ENCODE results near the gene METTL9.
"Not testable (repeated sequence)": the region's sequence is repeated elsewhere in the genome, so short reads cannot be mapped to it uniquely, and the experiment has no call there.

Gene METTL9

GRCh38 chr16:21690967-21691366, 91.6 kb downstream of the METTL9 start:
- H3K79me2 ChIP-seq (ENCODE audit: control insufficient read depth, insufficient read depth, low read length, unreplicated experiment); H3K4me3 ChIP-seq (ENCODE audit: low read depth, low read length); H3K36me3 ChIP-seq (ENCODE audit: insufficient read depth, low read length); H2AFZ ChIP-seq (ENCODE audit: low read length, unreplicated experiment); H3K27ac ChIP-seq (ENCODE audit: low read depth, low read length); H3K4me1 ChIP-seq (ENCODE audit: control insufficient read depth, insufficient read depth, low read length, unreplicated experiment): not testable (repeated sequence)
- peaks cover 30% of the 10 kb centered on the region for H3K27me3 ChIP-seq (ENCODE audit: insufficient read depth, low read length)

- Histone ChIP-seq H3K79me2 (ENCODE audit: control insufficient read depth, insufficient read depth, low read length, unreplicated experiment) (no peaks in the 10 kb centered on the region), H2AFZ (ENCODE audit: low read length, unreplicated experiment) (no peak overlapping the region), H3K27ac (ENCODE audit: low read depth, low read length) (no peak overlapping the region), H3K4me3 (ENCODE audit: low read depth, low read length) (no peak overlapping the region), H3K4me1 (ENCODE audit: control insufficient read depth, insufficient read depth, low read length, unreplicated experiment) (no peaks in the 10 kb centered on the region), H3K27me3 (ENCODE audit: insufficient read depth, low read length) (peaks cover 7% of the 10 kb centered on the region; the same call in 1 of the 2 replicates), H3K36me3 (ENCODE audit: insufficient read depth, low read length) (no peaks in the 10 kb centered on the region)
Observed at GRCh38 chr16:21694609-21695008, 95.2 kb downstream of the METTL9 start.

- no peak overlapping the region for H2AFZ ChIP-seq (ENCODE audit: low read length, unreplicated experiment)
- no peaks in the 10 kb centered on the region; the same call in 1 of the 2 replicates for H3K27me3 ChIP-seq (ENCODE audit: insufficient read depth, low read length)
- H3K4me3 ChIP-seq (ENCODE audit: low read depth, low read length): no peak overlapping the region
- no peaks in the 10 kb centered on the region for H3K79me2 ChIP-seq (ENCODE audit: control insufficient read depth, insufficient read depth, low read length, unreplicated experiment)
- no peak overlapping the region for H3K27ac ChIP-seq (ENCODE audit: low read depth, low read length)
- H3K4me1 ChIP-seq (ENCODE audit: control insufficient read depth, insufficient read depth, low read length, unreplicated experiment): no peaks in the 10 kb centered on the region
- H3K36me3 ChIP-seq (ENCODE audit: insufficient read depth, low read length): no peaks in the 10 kb centered on the region
Observed at GRCh38 chr16:21697032-21697431, 97.7 kb downstream of the METTL9 start.

- Histone ChIP-seq H3K4me3 (ENCODE audit: low read depth, low read length) (no peak overlapping the region), H3K4me1 (ENCODE audit: control insufficient read depth, insufficient read depth, low read length, unreplicated experiment) (no peaks in the 10 kb centered on the region)
Observed at GRCh38 chr16:21698169-21699032, 99.0 kb downstream of the METTL9 start.

GRCh38 chr16:21701271-21701670, 101.9 kb downstream of the METTL9 start:
- Histone ChIP-seq H3K4me1 (ENCODE audit: control insufficient read depth, insufficient read depth, low read length, unreplicated experiment) (no peaks in the 10 kb centered on the region), H3K27ac (ENCODE audit: low read depth, low read length) (no peak overlapping the region), H3K79me2 (ENCODE audit: control insufficient read depth, insufficient read depth, low read length, unreplicated experiment) (no peaks in the 10 kb centered on the region), H2AFZ (ENCODE audit: low read length, unreplicated experiment) (no peak overlapping the region), H3K4me3 (ENCODE audit: low read depth, low read length) (no peak overlapping the region), H3K36me3 (ENCODE audit: insufficient read depth, low read length) (no peaks in the 10 kb centered on the region), H3K27me3 (ENCODE audit: insufficient read depth, low read length) (no peaks in the 10 kb centered on the region)

More at GRCh38 chr16:21698169-21699032, 99.0 kb downstream of the METTL9 start:
- H3K27me3 ChIP-seq (ENCODE audit: insufficient read depth, low read length): no peaks in the 10 kb centered on the region; the same call in 1 of the 2 replicates
- no peak overlapping the region for H3K27ac ChIP-seq (ENCODE audit: low read depth, low read length)
- H3K36me3 ChIP-seq (ENCODE audit: insufficient read depth, low read length): no peaks in the 10 kb centered on the region
- H3K79me2 ChIP-seq (ENCODE audit: control insufficient read depth, insufficient read depth, low read length, unreplicated experiment): no peaks in the 10 kb centered on the region
- H2AFZ ChIP-seq (ENCODE audit: low read length, unreplicated experiment): no peak overlapping the region

GRCh38 chr16:21702276-21702675, 102.9 kb downstream of the METTL9 start:
- Histone ChIP-seq H3K4me3 (ENCODE audit: low read depth, low read length) (no peak overlapping the region), H3K27me3 (ENCODE audit: insufficient read depth, low read length) (no peaks in the 10 kb centered on the region), H2AFZ (ENCODE audit: low read length, unreplicated experiment) (no peak overlapping the region), H3K27ac (ENCODE audit: low read depth, low read length) (no peak overlapping the region), H3K36me3 (ENCODE audit: insufficient read depth, low read length) (no peaks in the 10 kb centered on the region), H3K4me1 (ENCODE audit: control insufficient read depth, insufficient read depth, low read length, unreplicated experiment) (no peaks in the 10 kb centered on the region), H3K79me2 (ENCODE audit: control insufficient read depth, insufficient read depth, low read length, unreplicated experiment) (no peaks in the 10 kb centered on the region)

- Histone ChIP-seq H3K27me3 (ENCODE audit: insufficient read depth, low read length) (no peaks in the 10 kb centered on the region), H3K79me2 (ENCODE audit: control insufficient read depth, insufficient read depth, low read length, unreplicated experiment) (no peaks in the 10 kb centered on the region), H3K36me3 (ENCODE audit: insufficient read depth, low read length) (no peaks in the 10 kb centered on the region), H3K4me3 (ENCODE audit: low read depth, low read length) (no peak overlapping the region), H3K4me1 (ENCODE audit: control insufficient read depth, insufficient read depth, low read length, unreplicated experiment) (no peaks in the 10 kb centered on the region), H2AFZ (ENCODE audit: low read length, unreplicated experiment) (no peak overlapping the region), H3K27ac (ENCODE audit: low read depth, low read length) (no peak overlapping the region)
Observed at GRCh38 chr16:21703156-21703555, 103.8 kb downstream of the METTL9 start.

GRCh38 chr16:21703589-21704174, 104.3 kb downstream of the METTL9 start:
- Histone ChIP-seq H3K4me1 (ENCODE audit: control insufficient read depth, insufficient read depth, low read length, unreplicated experiment) (no peaks in the 10 kb centered on the region), H3K36me3 (ENCODE audit: insufficient read depth, low read length) (no peaks in the 10 kb centered on the region), H3K79me2 (ENCODE audit: control insufficient read depth, insufficient read depth, low read length, unreplicated experiment) (no peaks in the 10 kb centered on the region), H2AFZ (ENCODE audit: low read length, unreplicated experiment) (no peak overlapping the region), H3K4me3 (ENCODE audit: low read depth, low read length) (no peak overlapping the region), H3K27ac (ENCODE audit: low read depth, low read length) (no peak overlapping the region), H3K27me3 (ENCODE audit: insufficient read depth, low read length) (no peaks in the 10 kb centered on the region)

- no peaks in the 10 kb centered on the region for H3K79me2 ChIP-seq (ENCODE audit: control insufficient read depth, insufficient read depth, low read length, unreplicated experiment)
- H2AFZ ChIP-seq (ENCODE audit: low read length, unreplicated experiment): no peak overlapping the region
- no peaks in the 10 kb centered on the region for H3K27me3 ChIP-seq (ENCODE audit: insufficient read depth, low read length)
- no peaks in the 10 kb centered on the region for H3K4me1 ChIP-seq (ENCODE audit: control insufficient read depth, insufficient read depth, low read length, unreplicated experiment)
- H3K4me3 ChIP-seq (ENCODE audit: low read depth, low read length): no peak overlapping the region
- H3K36me3 ChIP-seq (ENCODE audit: insufficient read depth, low read length): no peaks in the 10 kb centered on the region
- no peak overlapping the region for H3K27ac ChIP-seq (ENCODE audit: low read depth, low read length)
Observed at GRCh38 chr16:21704266-21704665, 104.9 kb downstream of the METTL9 start.

GRCh38 chr16:21704733-21705132, 105.4 kb downstream of the METTL9 start:
- H3K36me3 ChIP-seq (ENCODE audit: insufficient read depth, low read length): no peaks in the 10 kb centered on the region
- no peaks in the 10 kb centered on the region for H3K4me1 ChIP-seq (ENCODE audit: control insufficient read depth, insufficient read depth, low read length, unreplicated experiment)
- no peak overlapping the region for H3K4me3 ChIP-seq (ENCODE audit: low read depth, low read length)
- no peaks in the 10 kb centered on the region for H3K27me3 ChIP-seq (ENCODE audit: insufficient read depth, low read length)
- H2AFZ ChIP-seq (ENCODE audit: low read length, unreplicated experiment): no peak overlapping the region
- H3K79me2 ChIP-seq (ENCODE audit: control insufficient read depth, insufficient read depth, low read length, unreplicated experiment): no peaks in the 10 kb centered on the region
- H3K27ac ChIP-seq (ENCODE audit: low read depth, low read length): no peak overlapping the region
